Renal pelvis (tissue), 4 donors: Measurements from ENCODE around the gene DNAJC15. TPM values are rescaled to one million over a fixed set of nuclear protein-coding genes. Genes with fewer than 3 reads are reported as not detected.

Source experiments
- DNase-seq: peaks from one replicate; pipeline ENCODE4 v3.0.0-alpha.2; 2013
- polyA plus RNA-seq, 3 donors: library from polyadenylated mRNA; unstranded; fragments of 120-200 nt; gene quantifications; one replicate each; pipeline ENCODE4 v1.2.1, GENCODE V29; 2013; ENCODE audit not compliant: insufficient read length in 3 of 3

DNAJC15 gene
- polyA plus RNA-seq, 3 donors = 17.8 to 30.9 (median 30.4) TPM

GRCh38 chr13:42999491-42999890 is 23.9 kb upstream of the DNAJC15 start:
- DNase-seq = no peak

GRCh38 chr13:43000676-43001075 is 22.7 kb upstream of the DNAJC15 start:
- DNase-seq = no peak

DNA sequence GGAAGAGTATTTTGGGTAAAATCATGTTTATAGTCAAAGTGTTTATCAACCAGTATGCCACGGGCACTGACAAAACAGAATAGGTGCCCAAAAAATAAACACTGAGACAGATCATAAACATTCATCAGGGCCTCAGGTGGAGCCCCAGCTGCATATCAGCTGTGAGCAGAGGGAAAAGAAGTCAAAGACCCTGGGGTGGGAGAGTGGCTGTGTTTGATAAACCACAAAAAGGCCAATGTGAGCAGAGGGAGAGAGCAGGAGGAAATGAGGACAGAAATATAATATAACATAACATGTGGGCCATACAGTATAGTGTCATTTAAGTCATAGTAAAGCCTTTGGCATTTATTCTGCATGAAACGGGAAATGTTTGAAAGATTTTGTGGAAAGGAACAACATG is 21.4 kb upstream of the DNAJC15 start:
- DNase-seq = no peak

GRCh38 chr13:43003010-43003409 is 20.4 kb upstream of the DNAJC15 start:
- no peak for DNase-seq

DNA sequence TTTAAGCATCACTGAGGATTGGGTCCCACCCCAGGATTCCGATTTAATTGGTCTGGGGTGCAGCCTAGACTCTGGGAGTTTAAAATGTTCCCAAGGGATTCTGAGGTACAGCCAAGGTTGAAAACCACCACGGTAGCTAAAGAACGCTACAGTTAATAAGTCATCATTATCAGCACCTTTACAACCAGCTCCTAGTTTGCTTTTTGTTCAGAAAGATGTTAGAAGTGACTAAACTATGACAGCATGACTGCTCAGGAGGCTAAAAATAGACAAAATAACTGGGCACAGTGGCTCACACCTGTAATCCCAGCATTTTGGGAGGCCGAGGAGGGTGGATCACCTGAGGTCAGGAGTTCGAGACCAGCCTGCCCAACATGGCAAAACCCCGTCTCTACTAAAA is 19.7 kb upstream of the DNAJC15 start:
- no peak for DNase-seq

GRCh38 chr13:43005460-43006236 is 17.7 kb upstream of the DNAJC15 start:
- DNase-seq = no peak

DNA sequence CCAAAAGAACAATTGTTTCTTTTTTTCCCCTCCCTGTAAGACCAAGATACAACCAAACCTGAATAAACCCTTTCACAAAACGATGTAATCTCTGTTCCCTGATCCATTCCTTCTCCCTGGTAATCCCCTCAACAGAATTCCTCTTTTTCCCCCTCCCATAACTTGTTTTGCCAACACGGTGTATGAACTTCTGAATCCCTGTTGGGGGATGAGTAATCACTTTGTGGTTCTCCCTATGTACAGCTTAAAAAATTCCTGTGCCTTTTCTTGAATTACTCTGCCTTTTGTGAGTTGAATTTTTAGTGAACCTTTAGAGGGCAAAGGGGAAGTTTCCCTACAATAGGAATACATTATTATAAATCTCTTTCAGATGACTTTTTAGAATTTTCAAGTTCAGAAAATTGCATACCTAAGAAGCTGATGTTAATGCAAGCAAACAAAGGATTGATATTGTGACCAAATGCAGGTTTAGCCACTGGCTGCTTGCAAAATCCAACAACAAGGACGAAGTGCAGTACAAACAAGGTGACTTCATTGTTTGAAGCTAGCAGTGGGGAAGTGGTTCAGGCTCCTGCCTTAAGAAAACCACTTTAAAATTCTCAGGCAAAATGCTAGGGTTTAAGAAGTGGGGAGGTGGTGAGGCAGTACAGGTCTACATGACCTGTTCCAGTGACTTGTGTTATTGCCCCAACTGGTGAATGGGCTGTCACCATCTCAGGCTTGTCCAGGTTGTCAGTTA is 16.3 kb upstream of the DNAJC15 start:
- DNase-seq = no peak

DNA sequence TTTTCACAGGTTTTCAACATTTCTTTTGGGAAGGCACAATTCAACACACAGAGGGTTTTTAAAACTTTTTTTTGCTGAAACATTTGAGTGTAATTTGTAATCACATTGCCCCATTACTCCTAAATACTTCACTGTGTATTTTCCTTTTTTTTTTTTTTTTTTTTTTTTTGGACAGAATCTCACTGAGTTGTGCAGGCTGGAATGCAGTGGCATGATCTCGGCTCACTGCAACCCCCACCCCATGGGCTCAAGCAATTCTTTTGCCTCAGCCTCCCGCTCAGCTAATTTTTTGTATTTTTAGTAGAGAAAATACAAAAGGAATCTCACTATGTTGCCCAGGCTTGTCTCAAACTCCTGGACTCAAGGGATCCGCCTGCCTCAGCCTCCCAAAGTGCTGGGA is 14.8 kb upstream of the DNAJC15 start:
- DNase-seq = no peak

- no peak for DNase-seq
Measured at GRCh38 chr13:43009506-43009905, 13.9 kb upstream of the DNAJC15 start.

DNA sequence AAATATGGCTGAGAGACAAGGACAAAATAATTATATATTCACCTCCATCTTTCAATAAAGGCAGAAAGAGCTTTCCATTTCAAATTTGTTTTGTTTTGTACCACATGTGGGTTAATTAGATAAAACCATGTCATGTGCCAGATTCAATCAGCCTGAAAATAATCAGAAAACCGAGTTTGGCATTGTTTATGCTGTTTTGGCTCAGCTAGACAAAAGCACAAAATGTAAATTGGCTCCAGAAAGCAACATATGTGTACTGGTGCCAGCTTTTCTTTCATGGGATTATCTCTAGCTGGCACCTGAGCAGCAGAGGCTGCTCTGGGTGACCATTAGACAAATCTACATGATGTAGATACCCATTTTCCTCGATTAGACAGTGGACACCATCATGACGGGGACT is 9.2 kb upstream of the DNAJC15 start:
- no peak for DNase-seq

GRCh38 chr13:43016226-43016625 is 7.2 kb upstream of the DNAJC15 start:
- DNase-seq = no peak

DNA sequence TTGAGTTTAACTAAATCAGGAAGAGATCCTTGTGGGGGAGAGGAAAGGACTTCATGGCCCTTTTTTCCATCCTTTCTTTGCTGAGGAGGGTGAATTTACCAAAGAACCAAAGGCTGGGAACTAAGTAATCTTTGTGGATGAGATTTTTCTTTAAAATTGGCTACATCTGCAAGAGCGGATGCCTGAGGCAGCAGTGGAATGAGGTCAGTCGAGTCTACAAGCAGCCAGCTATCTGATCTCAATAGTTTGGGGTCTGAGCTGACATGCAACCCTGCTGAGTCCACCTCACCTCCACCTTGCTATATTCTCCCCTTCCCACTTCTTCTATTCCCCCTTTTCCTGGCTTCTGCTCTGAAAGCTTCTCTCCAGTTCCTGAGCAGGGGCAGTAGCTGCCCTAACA is 3.6 kb upstream of the DNAJC15 start:
- no peak for DNase-seq

DNA sequence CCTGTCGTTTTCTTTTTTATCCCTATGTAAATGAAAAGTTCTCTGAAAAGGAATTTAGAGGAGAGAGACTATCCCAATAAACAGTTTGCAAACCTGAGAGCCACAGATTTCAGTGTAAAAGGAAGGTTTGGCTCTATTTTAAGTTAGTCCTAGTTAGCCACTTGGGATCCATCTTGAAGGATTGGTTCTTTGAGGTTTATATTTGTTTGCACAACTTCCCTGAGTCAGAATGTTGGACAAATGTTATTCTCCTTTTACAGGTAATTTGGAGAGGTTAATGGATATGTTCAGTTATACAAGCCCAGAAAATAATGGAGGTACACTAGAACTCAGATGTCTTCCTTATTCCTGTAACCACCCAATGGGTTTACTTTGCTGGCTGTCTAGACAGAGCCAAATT is 2.6 kb upstream of the DNAJC15 start:
- DNase-seq = no peak

DNA sequence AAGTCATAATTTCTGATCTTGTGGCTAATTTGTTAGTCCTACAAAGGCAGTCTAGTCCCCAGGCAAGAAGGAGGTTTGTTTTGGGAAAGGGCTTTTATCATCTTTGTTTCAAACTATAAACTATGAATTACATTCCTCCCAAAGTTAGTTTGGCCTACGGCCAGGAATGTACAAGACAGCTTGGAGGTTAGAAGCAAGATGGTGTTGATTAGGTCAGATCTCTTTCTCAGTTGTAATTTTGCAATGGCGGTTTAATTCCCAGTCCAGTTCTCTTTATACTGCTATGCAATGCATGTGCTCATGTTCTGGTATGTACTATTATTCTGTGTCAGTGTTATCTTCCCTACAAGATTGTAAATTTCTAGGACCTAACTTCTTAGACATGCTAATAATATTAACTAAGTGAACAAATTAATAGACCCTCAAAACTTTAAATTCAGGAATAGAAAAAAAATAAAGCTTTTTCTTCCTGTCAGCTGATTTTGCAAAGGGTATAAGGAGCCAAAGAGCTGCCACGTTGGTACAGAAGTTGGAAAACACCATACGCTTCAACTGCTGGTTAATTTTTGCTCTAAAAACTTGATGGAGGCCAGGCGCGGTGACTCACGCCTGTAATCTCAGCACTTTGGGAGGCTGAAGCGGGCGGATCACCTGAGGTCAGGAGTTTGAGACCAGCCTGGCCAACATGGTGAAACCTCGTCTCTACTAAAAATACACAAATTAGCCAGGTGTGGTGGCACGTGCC is 1.3 kb upstream of the DNAJC15 start:
- no peak for DNase-seq

DNA sequence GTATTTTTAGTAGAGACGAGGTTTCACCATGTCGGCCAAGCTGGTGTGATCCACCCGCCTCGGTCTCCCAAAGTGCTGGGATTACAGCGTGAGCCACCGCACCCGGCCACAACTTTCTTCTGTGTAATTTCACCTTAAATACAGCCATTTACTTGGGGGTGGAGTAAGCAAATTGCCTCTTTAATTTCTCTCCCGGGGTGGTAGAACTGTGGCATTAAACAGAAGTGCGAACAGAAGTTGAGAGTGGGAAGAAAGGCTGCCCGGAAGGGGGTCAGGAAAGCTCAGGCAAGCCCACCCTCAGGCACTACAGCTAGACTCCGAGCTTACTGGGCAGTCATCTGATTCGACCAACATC is 475 bp upstream of the DNAJC15 start:
- no peak for DNase-seq

- no peak for DNase-seq
Measured at GRCh38 chr13:43026262-43026661, 2.9 kb downstream of the DNAJC15 start.

DNA sequence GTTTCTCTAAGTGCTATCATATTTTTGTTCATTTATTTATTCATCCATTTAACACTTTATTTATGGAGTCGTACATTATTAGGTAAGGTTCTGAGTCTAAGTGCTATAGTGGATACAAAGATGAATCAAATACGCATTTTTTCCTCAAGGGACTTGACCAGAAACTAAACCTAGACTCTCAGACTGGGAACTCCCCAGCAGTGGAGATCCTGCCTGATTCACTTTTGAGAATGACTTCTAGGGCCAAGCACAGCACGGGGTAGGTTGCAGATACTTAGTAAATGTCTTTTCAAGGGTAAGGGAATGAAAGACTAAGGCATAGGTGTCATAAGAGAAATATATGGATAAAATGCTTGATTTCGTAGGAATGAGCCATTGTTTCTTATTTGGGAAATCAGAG is 7.2 kb downstream of the DNAJC15 start:
- no peak for DNase-seq

DNA sequence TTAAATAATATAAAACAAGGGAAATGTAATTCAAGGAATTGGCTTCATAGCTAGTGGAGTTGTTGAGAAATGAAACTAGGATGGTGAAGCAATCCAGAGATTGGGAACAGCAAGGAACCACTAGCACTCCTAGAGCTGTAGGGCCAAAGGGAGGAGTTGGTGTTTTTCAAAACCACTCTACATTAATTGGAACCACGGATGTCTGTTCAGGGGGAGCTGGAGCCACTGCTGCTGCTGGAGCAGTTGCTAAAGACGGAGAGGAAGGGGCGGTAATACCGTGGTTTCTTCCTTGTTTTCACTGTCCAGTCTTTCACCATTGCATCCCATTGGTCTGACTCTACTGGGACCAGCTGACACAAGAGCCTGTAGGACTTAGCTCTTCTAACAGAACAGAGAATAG is 8.5 kb downstream of the DNAJC15 start:
- DNase-seq = no peak

DNA sequence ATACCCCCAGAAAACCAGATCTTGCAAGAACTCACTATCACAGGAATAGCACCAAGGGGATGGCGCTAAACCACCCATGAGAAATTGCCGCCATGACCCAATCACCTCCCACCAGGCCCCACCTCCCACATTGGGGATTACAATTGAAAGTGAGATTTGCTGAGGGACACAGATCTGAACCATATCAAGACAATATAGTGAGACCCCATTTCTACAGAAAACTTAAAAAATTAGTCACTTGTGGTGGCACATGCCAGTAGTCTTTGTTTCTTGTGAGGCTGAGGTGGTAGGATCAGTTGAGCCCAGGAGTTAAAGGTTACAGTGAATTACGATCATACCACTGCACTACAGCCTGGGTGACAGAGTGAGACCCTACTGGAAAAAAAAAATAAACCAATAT is 9.7 kb downstream of the DNAJC15 start:
- DNase-seq = no peak

DNA sequence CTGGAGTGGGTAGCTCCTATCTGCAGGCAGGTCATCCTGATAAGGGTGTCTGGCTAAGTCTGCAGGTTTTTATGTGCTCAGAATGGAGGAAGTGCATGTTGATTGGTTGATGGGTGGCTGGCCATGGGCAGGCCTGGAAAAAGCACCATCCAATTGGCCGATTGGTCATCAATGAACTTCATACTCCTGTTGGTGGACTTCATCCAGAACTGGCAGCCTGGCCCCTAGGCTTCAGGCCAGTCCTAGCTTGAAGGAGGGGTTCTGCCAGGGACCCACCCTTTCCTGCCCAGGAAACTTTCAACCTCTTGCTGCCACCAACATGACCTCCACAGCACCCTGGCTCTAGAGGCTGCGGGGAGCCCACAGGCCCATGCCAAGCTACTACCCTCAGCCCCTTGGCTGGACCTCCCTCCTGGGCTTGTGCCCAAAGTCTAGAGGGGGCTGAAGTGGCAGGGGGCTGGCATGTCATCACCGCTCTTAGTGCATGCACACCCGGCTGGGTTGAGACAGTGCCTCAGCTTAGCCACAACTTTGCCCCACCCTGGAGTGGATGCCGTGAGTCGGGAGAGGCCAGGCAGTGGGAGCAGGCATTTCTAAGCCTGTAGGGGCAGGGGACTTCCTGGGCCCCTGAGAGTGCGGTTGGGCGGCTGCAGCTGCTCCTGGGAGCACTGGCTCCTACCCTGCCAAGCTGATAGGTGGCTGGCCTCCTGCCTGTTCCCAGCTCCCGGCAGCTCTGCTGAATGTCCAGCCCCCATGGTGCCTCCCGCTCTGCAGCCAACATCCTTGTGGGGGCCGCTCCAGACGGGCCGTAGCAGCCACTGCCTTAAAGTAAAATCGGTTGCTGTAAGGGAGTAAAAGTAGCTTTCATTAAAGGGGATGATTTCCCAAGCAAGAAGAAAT is 13.2 kb downstream of the DNAJC15 start:
- no peak for DNase-seq

DNA sequence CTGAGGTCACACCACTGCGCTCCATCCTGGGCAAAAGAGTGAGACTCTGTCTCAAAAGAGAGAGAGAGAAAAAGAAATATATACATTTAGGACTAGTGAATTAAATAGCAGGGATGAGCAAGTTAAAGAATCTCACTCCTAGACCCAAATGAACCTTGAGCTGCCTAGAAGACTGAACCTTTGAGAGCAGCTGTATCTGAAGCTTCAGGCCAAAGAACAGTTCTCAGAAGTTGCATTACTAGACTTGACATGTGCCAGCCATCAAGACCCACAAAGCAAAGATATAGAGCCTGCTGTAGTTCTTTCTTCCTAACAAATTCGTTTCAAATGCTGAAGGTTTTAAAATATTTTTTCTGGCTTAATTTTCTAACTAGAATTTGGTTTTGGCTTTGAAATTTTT is 16.6 kb downstream of the DNAJC15 start:
- no peak for DNase-seq
